OCI-LY7 (cell line): Measurements from ENCODE around the gene ASB2.

Experiments used
- CTCF ChIP-seq: fragments of 200-600 bp; sonication (generic); conservative IDR thresholded peaks from 2 replicates; pipeline ENCODE4 v1.5.1; 2014; ENCODE audit warnings: mild to moderate bottlenecking, antibody characterized with exemption, low read length, moderate library complexity, mixed read lengths
- EZH2phosphoT487 ChIP-seq: fragments of 200-600 bp; sonication (generic); IDR thresholded peaks from 2 replicates; pipeline ENCODE4 v1.6.1; 2018; ENCODE audit warnings: low read depth, borderline replicate concordance, mild to moderate bottlenecking, mixed run types, antibody characterized with exemption, low read length, moderate library complexity, mixed read lengths

GRCh38 chr14:93923626-93924025 lies 52.7 kb downstream of the ASB2 start:
- TF ChIP-seq CTCF: no peak
- TF ChIP-seq EZH2phosphoT487: no peak
